HepG2 (cell line): ENCODE measurements around the gene PIK3R3. TPM values are rescaled to one million over a fixed set of nuclear protein-coding genes. Genes with fewer than 3 reads are reported as not detected.

Experiments used
- ATAC-seq: fragments of 200-7000 bp; cut with Tn5 transposase; 3 replicates; pipeline ENCODE4 v1.9.1; 2020; ENCODE audit warnings: mild to moderate bottlenecking, moderate library complexity
- BruUV-seq: library from RNA; stranded (reverse); fragments of 400-500 nt; replicated peaks from 2 replicates; lab custom pipeline; 2021; lab: Mats Ljungman, UMichigan
- CTCF ChIA-PET: fragments of 300-600 bp; formaldehyde crosslinking; extraction: SDS; loops from one replicate; lab custom pipeline; 2021; ENCODE audit warnings: low total read pairs, inconsistent platforms, low intra/inter-chr PET ratio; lab: Yijun Ruan, JAX
- POLR2A ChIA-PET: fragments of 350-600 bp; sonication (Branson Sonifier 250); formaldehyde crosslinking; loops from one replicate; lab custom pipeline; 2020; ENCODE audit warnings: antibody characterized with exemption, inconsistent platforms; lab: Yijun Ruan, JAX
- DNase-seq: peaks from one replicate; pipeline ENCODE4 v3.0.0-alpha.2; 2015; ENCODE audit warnings: low spot score
- FAIRE-seq: peaks from 3 replicates; lab custom pipeline; 2011; peaks lifted over from hg19 to GRCh38; lab: Jason Lieb, UNC
- H2AFZ ChIP-seq: one replicate; pipeline ENCODE4 v1.6.1; 2011; ENCODE audit warnings: low read length, inconsistent platforms
- H3K27ac ChIP-seq: fragments of 300-600 bp; 3 replicates; pipeline ENCODE4 v1.8.0; 2011; ENCODE audit warnings: mixed run types, mild to moderate bottlenecking, mixed read lengths, low read length, inconsistent platforms; ENCODE audit not compliant: insufficient read depth; ENCODE audit errors: extremely low read length
- H3K27me3 ChIP-seq, 2 experiments: fragments of 200-600 bp in 1 of 2; 2 replicates in 1 of 2; 3 replicates in 1 of 2; pipeline versions ENCODE4 v1.6.0 to v1.8.0; 2011; ENCODE audit warnings: low read length in 2 of 2, mild to moderate bottlenecking in 2 of 2, moderate library complexity in 2 of 2, inconsistent platforms in 1 of 2; ENCODE audit not compliant: insufficient read depth in 2 of 2, control insufficient read depth in 1 of 2
- H3K36me3 ChIP-seq, 2 experiments: fragments of 200-600 bp in 1 of 2; replicated peaks in 1 of 2; 2 replicates in 1 of 2; 3 replicates in 1 of 2; pipeline versions ENCODE4 v1.5.1 to v1.8.0; 2011; ENCODE audit warnings: low read length in 2 of 2, inconsistent platforms in 1 of 2; ENCODE audit not compliant: insufficient read depth in 2 of 2, control insufficient read depth in 1 of 2
- H3K4me1 ChIP-seq: 2 replicates; pipeline ENCODE4 v1.5.1; 2012; ENCODE audit warnings: low read length, inconsistent platforms; ENCODE audit not compliant: insufficient read depth
- H3K4me2 ChIP-seq: 2 replicates; pipeline ENCODE4 v1.6.0; 2011; ENCODE audit warnings: low read depth, low read length, inconsistent platforms
- H3K4me3 ChIP-seq, 3 experiments: fragments of 200-600 bp in 1 of 3; sonication (generic), shearing (Covaris generic) in 1 of 3; replicated peaks in 1 of 3; 2 replicates each; pipeline ENCODE4 v1.5.1; 2011 to 2016; ENCODE audit warnings: low read length in 3 of 3, inconsistent platforms in 2 of 3, low read depth in 2 of 3, mild to moderate bottlenecking in 2 of 3, control low read depth in 1 of 3, mixed read lengths in 1 of 3; ENCODE audit not compliant: insufficient read depth in 1 of 3
- H3K79me2 ChIP-seq: one replicate; pipeline ENCODE4 v1.6.1; 2011; ENCODE audit warnings: low read length, inconsistent platforms; ENCODE audit not compliant: insufficient read depth
- H3K9ac ChIP-seq: 2 replicates; pipeline ENCODE4 v1.6.0; 2011; ENCODE audit warnings: mild to moderate bottlenecking, low read depth, low read length, inconsistent platforms; ENCODE audit not compliant: insufficient read depth
- H3K9me3 ChIP-seq: 2 replicates; pipeline ENCODE4 v1.5.1; 2012; ENCODE audit warnings: mild to moderate bottlenecking, low read length
- H4K20me1 ChIP-seq: 2 replicates; pipeline ENCODE4 v1.6.0; 2011; ENCODE audit warnings: inconsistent platforms, mild to moderate bottlenecking, low read length, moderate library complexity; ENCODE audit not compliant: insufficient read depth
- ARID2 ChIP-seq: sonication (generic); formaldehyde crosslinking; IDR thresholded peaks from 2 replicates; pipeline ENCODE4 v1.8.1; 2022; ENCODE audit warnings: mild to moderate bottlenecking, missing genetic modification reagents, borderline replicate concordance
- GABPB1 ChIP-seq: IDR thresholded peaks from 2 replicates; pipeline ENCODE4 v1.6.1; 2016; ENCODE audit warnings: mild to moderate bottlenecking, missing genetic modification reagents, moderate library complexity, missing compliant biosample characterization
- HNF1A ChIP-seq, 2 experiments: sonication (generic) in 1 of 2; formaldehyde crosslinking in 1 of 2; IDR thresholded peaks; 2 replicates each; pipeline versions ENCODE4 v1.4.0 to v1.6.1; 2016 to 2020; ENCODE audit warnings: borderline replicate concordance in 1 of 2, low read depth in 1 of 2, mild to moderate bottlenecking in 1 of 2, missing genetic modification reagents in 1 of 2
- SRSF9 ChIP-seq: fragments of 200-400 bp; formaldehyde crosslinking; IDR thresholded peaks from 2 replicates; pipeline ENCODE4 v1.6.1; 2018; ENCODE audit warnings: borderline replicate concordance, mild to moderate bottlenecking, low read depth, low read length; ENCODE audit not compliant: insufficient read depth, poor library complexity, severe bottlenecking
- U2AF2 ChIP-seq: fragments of 200-400 bp; formaldehyde crosslinking; IDR thresholded peaks from 2 replicates; pipeline ENCODE4 v1.6.1; 2017; ENCODE audit warnings: low read depth, mild to moderate bottlenecking, low read length
- USF2 ChIP-seq, 2 experiments: sonication (generic) in 1 of 2; formaldehyde crosslinking in 1 of 2; IDR thresholded peaks; 2 replicates each; pipeline versions ENCODE4 v1.5.1 to v1.6.1; 2011 to 2020; ENCODE audit warnings: borderline replicate concordance in 1 of 2, low read depth in 1 of 2, low read length in 1 of 2, mild to moderate bottlenecking in 1 of 2, missing genetic modification reagents in 1 of 2, moderate library complexity in 1 of 2
- ZNF446 ChIP-seq: sonication (generic); formaldehyde crosslinking; IDR thresholded peaks from 2 replicates; pipeline ENCODE4 v1.5.0; 2020; ENCODE audit warnings: mild to moderate bottlenecking, missing genetic modification reagents
- WGBS: methylation state at CpG from one replicate; pipeline ENCODE4 v1.1.6; 2017; ENCODE audit warnings: low lambda C conversion rate; 5-methylcytosine and 5-hydroxymethylcytosine counted together
- in situ Hi-C: cut with HindIII; loops from 2 replicates; pipeline ENCODE4 v1.10.0; 2017; ENCODE audit warnings: low pct_unique_long_range_greater_than_20kb; ENCODE audit not compliant: extremely low pct_ligation_motif_present
- intact Hi-C: fragments of 100-400 bp; cut with micrococcal nuclease; formaldehyde crosslinking; loops from one replicate; pipeline ENCODE4 v1.10.0; 2022; ENCODE audit not compliant: unreplicated experiment
- polyA plus RNA-seq, 8 experiments: library from polyadenylated mRNA; depleted of rRNA in 3 of 8; stranded (reverse) in 7 of 8; unstranded in 1 of 8; fragments of >200 nt; fragmentation: Illumina TruSeq in 4 of 8; extraction: Trizol in 4 of 8; gene quantifications; 2 replicates each; pipeline versions ENCODE4 v1.2.1 to v1.2.3, GENCODE V29; 2011 to 2016; ENCODE audit warnings: low read depth in 4 of 8, missing spikeins in 1 of 8, mixed read lengths in 1 of 8; ENCODE audit not compliant: insufficient read depth in 1 of 8
- total RNA-seq, 5 experiments: library from RNA; depleted of rRNA; stranded (reverse); fragments of >200 nt; fragmentation: Illumina TruSeq; extraction: Trizol; gene quantifications; 2 replicates each; pipeline ENCODE4 v1.2.3, GENCODE V29; 2016; ENCODE audit warnings: low read depth in 1 of 5

The PIK3R3 gene
- total and polyA plus RNA-seq, 2 of the 13 experiments (the other 11 are each of a cell fraction or from before 2014, with no cell fraction given) = 0.37 to 6.9 TPM

GRCh38 chr1:46012236-46012635, 120.2 kb downstream of the PIK3R3 start (continued):
- no peak for TF ChIP-seq ARID2

GRCh38 chr1:46011121-46011695, 121.2 kb downstream of the PIK3R3 start:
- H3K4me2 ChIP-seq = no peak overlapping the region
- no peak overlapping the region for H3K27ac ChIP-seq
- FAIRE-seq (no peak), ATAC-seq (no peak), DNase-seq (no peak)
- no peak overlapping the region for H3K4me3 ChIP-seq
- H3K36me3 ChIP-seq = peaks cover 30 to 61% of the 10 kb centered on the region in 2 experiments
- BruUV-seq = no TSS peak
- TF ChIP-seq ZNF446 (CRISPR knock-in tag) = no peak
- TF ChIP-seq USF2 (IDR thresholded peaks at IDR 0.05; ENCODE audit: low read depth, low read length) = no peak
- TF ChIP-seq USF2 (CRISPR knock-in tag; IDR thresholded peaks at IDR 0.05; ENCODE audit: borderline replicate concordance) = no peak
- TF ChIP-seq HNF1A (IDR thresholded peaks at IDR 0.05; ENCODE audit: low read depth) = no peak
- TF ChIP-seq HNF1A (CRISPR knock-in tag; IDR thresholded peaks at IDR 0.05; ENCODE audit: borderline replicate concordance) = no peak
- no peak for TF ChIP-seq SRSF9
- no peak for TF ChIP-seq GABPB1 (CRISPR knock-in tag)
- TF ChIP-seq U2AF2 = no peak
- CTCF ChIA-PET = no interaction called here
- intact Hi-C loops (no loop called here), in situ Hi-C loops (no loop called here)
- H2AFZ ChIP-seq = no peak overlapping the region
- no peaks in the 10 kb centered on the region for H3K9me3 ChIP-seq
- no peak overlapping the region for H3K9ac ChIP-seq
- no peaks in the 10 kb centered on the region for H3K4me1 ChIP-seq
- POLR2A ChIA-PET = no interaction called here
- WGBS = 91% methylated on average over 7 of the region's 7 CpGs
- no peaks in the 10 kb centered on the region for H4K20me1 ChIP-seq
- H3K27me3 ChIP-seq = no peaks in the 10 kb centered on the region
- no peaks in the 10 kb centered on the region for H3K79me2 ChIP-seq
